Ramos (cell line): Measurements from ENCODE around the gene LCN9.
"Not testable (repeated sequence)": the region's sequence is repeated elsewhere in the genome, so short reads cannot be mapped to it uniquely, and the experiment has no call there.

Experiments used
- in situ Hi-C: fragments of 300-500 bp; cut with MboI; formaldehyde crosslinking; loops from one replicate; pipeline ENCODE4 v1.14.3; 2022; ENCODE audit warnings: low sequenced_read_pairs; ENCODE audit not compliant: unreplicated experiment

LCN9 gene

DNA sequence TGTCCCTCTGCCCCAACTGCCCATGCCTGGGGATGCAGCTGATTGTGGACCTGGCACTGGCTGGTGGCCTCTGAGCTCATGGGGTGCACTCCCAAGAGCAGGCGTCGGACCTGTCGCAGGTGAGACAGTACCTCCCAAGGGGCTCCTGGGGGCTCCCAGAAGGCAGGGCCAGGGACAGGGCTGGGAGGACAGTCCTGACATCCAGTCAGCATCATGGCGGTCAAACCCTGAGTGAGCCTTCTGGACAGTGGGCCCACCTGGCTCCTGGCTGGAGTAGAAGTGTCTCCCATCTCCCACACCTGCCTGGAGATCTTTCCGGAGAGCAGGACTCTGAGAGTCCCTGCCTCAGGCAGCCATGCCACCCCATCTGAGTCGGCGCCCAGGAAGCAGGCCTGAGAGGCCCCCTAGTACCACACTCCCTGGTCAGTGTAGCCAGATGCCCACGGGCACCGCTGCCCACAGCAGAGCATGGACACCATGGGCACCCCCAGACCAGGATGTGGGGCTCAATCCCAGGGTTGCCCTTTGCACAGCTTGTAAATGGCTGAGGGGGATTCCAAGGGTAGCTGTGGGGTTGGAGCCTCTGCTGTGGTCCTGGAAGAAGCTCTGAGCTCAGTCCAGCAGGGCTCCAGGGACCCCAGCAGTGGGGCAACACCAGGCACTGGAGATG lies 6.6 kb downstream of the LCN9 start:
- in situ Hi-C loops: no loop called here

DNA sequence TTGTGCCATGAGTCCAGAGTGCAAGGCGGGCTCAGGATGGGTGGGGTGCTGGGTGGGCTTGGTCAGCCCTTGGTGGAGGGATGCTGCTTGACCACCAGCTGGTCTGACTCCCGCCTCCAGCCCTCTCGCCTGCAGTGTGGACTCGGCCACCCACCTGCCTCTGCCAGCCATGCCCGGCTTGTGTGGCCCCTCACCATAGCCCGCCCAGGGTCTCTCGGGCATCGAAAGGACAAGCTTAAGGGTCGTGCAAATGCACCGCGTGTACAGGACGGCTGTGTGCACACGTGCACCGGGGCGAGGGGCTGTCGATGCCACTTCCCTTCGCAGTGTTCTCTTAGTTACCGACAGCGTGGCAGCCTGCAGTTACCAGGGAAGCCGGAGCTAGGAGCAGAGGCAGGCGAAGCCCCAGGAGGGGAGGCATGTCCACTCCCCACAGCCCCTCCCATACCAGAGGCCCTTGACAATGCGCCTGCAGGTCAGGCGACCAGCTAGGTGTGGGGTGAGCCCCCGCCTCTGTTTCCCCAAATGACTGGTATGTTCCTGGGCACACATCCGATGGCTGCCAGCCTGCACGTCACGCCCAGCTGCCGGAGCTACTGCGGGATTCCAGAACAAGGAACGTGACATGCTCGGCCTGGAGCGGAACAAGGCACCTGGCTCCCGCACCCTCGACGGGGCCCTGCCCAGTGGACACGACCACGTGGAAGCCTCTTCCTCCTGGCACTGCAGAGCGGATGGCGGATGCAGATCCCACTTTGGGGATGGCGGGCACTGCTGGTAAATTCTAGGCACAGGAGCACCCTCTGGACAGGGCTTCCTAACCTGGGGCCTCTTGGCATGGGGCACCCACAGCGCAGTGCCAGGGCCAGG lies 7.8 kb downstream of the LCN9 start:
- in situ Hi-C loops: no loop called here

DNA sequence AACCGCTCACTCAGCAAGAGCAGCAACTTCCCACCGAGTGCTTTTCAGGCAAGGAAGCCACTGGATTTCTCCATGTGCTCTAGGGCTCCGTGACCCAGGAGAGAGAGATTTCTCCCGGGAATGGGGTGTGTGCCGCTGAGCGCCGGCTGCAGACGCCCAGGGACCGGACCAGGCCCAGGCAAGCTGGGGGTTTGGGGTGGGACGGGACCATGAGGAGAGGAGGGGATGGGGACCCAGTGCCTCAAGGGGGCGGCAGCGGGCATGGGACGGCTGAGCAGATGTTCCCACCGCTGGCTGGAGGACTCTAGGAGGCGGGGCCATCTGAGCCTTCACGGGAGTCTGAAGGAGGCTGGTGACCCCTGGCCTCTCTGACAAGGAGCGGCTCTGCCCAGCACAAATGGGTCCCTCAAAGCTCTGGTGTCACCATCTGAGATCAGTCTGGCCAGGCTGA lies 8.5 kb downstream of the LCN9 start:
- in situ Hi-C loops: no loop called here

DNA sequence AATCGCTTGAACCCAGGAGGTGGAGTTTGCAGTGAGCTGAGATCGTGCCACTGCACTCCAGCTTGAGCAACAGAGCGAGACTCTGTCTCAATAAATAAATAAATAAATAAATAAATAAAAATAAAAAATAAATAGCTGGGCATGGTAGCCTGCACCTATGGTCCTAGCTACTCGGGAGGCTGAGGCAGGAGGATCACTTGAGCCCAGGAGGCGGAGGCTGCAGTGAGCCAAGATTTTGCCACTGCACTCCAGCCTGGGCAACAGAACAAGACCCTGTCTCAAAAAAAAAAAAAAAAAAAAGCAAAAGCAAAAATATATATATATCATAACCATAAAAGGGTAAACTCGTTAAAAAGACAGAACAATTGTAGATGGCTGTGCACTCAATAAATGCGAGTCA lies 9.7 kb downstream of the LCN9 start:
- in situ Hi-C loops: not testable (repeated sequence)

DNA sequence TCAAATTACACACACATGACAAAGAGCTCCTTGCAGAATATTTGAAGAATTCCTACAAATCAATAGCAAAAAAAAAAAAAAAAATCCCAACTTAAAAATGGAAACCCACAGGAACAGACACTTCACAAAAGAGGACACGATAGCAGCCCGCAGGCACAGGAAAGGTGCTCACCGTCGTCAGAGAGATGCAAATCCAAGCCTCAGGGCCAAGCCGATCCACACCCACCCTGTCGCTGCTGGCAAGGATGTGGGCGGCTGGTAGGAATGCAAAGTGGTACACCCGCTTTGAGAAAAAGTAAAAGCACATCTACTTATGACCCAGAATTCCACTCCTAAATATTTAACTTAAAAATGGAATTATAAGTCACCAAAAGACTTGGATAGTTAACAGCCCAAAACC lies 10.8 kb downstream of the LCN9 start:
- in situ Hi-C loops: no loop called here

DNA sequence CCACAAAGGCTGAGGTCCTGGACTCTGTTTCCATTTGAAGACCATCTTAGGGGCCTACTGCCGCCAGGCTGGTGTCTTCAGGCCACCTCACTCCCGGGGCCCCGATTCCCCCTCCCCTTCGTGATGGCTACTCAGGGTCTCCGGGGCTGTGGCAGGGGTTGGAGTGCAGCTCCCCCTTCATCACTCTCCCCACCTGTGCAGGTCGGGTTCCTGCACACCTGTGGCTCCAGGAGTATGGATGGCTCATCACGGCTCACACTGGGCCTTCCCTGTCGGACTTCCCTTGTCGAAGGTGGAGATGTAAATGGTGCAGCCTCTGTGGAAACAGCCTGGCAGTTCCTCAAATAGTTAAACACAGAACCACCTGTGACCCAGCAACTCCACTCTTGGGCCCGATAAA lies 11.9 kb downstream of the LCN9 start:
- in situ Hi-C loops: no loop called here

DNA sequence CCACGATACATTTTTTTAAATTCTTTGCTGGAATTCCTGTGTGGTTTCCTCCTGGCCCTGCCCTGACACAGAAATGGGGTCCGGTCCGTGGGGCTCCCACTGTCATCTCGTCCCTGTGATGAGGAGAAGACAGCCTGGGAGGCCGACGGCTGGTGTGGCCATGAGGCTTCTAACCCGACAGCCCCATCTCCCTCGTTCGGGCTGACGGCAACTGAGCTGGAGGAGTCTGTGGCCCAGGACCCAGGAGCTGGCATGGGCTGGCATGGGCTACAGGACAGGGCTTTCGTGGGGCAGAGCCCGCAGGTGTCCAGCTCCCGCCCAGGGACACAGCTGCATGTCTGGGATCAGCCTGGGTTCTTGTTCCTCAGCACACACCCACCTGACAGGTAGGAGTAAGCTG lies 13.8 kb downstream of the LCN9 start:
- in situ Hi-C loops: no loop called here

DNA sequence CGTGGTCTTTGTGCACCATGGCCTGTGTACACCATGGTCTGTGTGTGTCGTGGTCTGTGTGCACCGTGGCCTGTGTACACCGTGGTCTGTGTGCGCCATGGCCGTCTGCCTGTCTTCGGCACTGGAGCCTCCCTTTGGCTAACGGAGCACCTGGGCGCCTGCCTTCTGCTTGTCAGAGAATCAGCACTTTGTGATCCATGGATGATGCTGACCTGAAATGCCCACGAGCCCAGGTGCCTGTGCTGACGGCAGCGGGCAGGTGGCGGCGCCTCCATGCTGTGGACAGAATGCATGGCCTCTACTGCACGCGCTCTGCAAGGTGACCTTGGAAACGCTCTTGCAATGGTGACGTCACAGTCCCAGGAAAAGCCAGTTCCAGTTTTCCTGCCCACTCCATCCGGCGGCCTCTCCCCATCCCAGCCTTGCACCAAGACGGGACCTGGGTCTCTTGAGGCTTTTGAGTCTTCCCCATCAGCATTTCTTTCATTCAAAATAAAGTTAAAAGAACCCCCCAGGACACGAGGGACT lies 14.6 kb downstream of the LCN9 start:
- in situ Hi-C loops: no loop called here

DNA sequence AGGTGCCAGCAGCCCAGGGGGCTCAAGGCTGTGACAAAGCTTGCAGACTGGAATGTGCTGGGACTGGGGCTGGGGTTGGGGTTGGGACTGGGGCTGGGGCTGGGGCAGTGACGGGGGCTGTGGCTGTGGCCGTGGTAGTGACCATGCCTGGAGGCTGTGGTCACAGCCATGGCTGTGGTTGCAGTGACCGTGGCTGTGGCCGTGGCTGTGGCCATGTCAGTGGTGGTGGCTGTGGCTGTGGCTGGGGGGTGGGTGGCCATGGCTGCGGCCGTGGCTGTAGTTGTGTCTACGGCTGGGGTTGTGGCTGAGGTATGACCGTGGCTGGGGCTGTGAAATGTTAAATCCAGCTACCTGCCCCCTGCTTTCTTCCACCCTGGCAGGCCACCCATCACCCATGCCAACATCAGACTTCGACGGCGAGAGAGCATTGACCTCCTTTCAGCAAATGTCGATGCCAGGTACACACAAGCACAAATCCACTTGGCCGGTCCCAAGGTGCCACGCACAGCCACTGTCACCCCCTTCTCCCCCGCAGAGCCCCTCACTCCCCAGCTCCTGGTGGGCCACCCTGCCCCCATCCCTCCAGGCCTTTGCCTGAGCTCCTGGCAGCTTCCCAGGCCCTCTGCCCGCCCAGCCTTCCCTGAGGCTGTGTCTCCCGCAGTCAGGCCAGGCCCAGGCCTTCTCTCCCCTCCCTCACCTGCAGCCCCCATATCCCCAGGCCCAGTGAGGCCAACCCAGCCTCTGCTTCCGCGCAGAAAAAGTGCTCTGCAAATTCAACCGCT lies 15.3 kb downstream of the LCN9 start:
- in situ Hi-C loops: no loop called here

DNA sequence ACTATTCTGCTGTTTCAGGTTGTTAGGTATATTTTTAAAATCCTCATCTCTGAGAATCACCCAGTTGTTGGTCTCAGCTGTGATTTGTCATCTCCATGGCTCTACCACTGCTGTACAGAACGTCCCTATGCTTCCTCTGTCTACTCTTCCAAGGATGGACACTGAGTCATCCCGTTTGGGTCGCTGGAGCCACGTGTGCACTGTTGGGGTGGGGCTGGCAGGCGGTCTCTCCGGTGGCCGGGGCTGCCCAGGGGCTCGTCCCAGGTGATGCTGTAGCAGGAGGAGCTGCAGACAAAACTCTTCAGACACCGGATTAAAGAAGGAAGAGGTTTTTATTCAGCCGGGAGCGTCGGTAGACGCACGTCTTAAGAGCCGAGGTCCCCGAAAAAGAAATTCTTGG lies 16.9 kb downstream of the LCN9 start:
- in situ Hi-C loops: no loop called here

DNA sequence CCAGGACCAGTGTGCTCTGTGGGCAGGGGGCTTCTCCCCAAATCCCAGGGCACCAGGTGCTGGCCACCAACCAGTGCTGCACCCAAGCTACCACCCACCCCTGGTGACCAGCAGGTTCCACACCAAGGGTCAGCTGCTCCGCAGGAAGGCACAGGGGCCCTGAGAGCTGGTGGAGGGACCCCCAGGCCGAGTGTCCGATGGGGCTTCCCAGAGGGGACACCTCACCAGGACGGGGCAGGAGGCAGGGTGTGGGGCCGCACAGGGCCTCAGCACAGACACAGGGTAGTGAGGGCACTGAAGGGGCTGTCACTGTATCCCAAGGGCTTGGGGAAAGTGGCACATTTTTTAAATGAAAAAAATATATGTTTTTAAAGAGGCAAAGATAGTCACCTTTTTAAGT lies 18.1 kb downstream of the LCN9 start:
- in situ Hi-C loops: no loop called here

DNA sequence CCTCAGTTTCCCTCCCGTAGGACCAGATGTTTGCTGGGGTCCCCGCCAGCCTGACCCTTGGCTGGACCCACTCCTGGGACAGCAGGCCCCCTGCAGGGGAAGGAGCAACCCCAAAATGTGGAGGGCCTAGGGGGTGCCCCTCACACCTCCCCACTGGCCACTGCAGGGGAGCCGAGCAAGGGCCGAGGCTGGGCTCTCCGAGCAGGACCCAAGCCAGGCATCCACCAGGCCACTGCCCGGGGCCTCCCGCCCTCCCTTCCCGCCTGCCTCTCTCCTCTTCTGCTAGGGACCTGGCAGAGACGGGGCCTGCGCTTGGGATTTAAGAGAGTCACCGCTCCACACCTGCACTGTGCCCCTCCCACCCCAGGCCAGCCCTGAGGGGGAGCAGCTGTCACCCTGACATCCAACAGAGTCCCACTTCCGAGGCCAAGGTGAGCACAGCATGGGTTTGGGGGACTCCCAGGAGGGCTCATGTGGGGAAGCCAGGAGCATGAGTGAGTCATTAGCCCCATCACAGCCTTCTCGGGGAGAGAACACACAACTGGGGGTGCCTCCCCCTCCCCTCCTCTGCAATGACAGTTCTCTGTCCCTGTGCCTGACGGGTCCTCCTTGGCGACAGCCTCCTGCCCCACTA lies 20.4 kb downstream of the LCN9 start:
- in situ Hi-C loops: no loop called here

DNA sequence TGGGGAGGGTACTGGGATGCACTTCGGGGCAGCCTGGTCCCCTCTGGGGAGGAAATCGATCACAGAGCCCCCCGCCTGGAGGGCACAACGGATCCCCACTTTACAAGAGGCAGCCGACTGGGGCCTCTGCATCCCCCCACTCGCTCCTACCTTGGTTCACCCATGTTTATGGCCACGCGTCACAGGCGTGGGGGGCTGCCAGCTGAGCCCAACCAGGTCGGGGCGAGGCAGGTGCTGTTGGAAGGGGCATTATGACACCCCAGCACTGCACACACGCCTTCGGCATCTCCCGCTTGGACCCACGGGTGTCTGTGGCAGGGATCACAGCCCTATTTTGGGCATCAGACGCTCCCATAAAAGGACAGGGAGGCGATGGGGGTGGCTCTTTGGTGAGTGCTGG lies 21.6 kb downstream of the LCN9 start:
- in situ Hi-C loops: no loop called here

DNA sequence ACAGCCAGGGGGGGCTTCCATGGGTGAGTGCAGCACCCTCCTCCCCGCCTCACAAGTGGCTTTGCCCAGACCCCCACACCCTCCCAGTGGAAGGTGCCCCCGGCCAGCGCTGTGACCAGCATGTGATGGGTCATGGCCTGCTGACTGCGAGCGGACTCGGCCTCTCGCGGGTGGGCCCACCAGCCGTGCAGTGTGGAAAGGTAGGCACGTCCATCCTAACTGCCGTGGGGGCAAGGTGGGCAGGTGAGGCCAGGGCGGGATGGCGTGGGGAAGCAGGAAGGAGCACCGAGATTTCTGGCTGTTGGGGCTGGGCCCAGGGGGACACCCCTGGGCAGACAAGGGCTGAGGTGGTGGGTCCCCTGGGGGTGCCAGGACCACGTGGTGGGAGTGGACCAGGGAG lies 24.1 kb downstream of the LCN9 start:
- in situ Hi-C loops: no loop called here

DNA sequence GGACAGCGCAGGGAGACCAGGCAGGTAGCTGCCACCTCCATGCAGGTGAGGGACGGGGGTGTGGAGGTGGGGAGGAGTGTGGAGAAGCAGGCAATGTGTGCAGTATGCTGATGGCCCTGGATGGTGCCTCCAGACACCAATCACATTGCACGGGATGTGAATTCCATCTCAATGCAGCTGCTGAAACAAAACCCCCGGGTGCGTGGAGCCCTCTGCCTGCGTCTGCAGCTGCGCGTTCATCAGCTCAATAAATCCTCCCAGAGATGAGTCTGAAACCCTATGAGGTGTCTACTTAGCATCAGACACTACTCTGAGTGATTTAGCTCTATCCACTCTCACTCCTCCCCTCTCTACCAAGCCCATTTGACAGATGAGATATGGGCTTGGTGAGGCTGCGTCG lies 25.9 kb downstream of the LCN9 start:
- in situ Hi-C loops: no loop called here

DNA sequence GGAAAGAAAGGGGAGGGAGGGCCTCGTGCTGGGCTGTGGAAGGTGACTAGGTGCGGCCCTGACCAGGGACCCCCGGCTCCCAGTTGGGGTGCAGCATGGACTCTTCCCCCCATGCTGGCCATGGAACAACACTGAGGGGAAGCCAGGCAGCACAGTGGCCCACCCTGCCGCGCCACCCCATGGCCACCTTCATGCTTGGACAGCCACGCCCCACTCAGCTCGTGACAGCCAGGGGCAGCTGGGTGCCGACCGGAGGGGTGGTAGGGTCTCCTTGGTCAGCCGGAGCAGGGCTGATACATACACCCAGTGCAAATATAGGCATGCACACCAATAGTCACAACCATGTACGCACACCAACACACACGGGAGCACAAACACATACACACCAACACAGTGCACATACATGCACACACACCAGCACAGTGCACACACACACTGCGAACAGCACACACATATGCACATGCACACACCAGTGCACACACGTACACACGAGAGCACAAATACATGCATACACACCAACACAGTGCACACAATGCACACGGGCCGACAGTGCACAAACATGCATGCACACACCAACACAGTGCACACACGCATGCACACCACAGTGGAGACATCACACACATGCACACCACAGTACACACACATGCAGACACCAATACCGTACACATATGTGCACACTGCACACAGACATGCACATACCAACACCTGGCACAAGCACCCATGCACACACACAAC lies 27.9 kb downstream of the LCN9 start:
- in situ Hi-C loops: no loop called here

DNA sequence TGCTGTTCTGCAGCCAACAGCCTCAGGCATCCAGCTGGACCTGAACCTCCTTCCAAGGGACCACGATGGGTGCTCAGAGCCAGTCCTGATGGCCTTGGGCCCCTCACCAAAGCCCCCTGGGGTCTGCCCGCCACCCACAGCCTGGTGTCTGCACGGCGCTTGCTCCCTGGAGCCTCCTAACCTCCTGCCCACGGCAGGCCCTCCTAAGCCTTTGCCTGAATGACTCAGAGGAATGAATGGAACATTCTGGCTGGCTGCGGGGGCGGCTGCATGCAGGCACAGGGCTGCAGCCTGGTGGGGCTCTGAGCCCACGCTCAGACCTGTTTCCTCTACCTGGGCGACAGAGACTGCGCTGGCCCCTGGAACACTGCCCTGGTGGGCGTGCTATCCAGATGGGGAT lies 29.3 kb downstream of the LCN9 start:
- in situ Hi-C loops: no loop called here

DNA sequence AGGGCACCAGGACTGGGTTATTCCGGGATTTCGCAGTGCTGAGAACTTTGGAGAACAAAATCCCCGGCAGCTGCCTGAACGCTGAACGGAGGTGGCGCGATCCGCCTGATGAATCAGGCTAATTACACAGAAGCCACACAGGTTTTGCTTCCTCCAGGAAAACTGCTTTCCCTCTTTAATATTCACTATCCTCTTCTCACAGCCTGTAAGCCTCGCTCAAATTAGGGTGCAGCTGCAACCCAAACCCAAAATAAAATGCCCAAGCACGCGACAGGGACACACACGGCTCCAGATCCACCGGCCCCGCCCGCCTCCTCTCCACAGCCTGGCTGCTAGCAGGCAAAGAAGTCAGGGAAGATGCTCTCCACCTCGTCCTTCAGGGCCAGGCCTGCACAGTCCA lies 30.2 kb downstream of the LCN9 start:
- in situ Hi-C loops: no loop called here

DNA sequence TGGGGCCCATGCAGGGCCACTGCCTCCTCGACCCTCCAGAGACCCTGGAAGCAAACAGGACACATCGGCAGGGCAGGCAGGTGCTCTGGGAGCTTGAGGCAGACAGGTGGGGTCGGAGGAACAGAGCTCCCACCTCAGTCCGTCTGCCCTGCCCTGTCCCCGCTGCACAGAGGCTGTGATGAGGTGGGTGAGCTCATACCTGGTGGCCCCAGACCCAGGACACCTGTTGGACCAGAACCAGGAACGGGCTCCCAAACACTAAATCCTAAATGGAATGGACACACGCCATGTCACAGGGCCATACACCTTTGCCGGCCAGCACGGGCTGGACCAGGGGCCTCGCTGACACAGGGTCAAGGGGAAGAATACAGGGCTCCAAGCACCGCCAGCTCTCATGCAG lies 30.7 kb downstream of the LCN9 start:
- in situ Hi-C loops: no loop called here

DNA sequence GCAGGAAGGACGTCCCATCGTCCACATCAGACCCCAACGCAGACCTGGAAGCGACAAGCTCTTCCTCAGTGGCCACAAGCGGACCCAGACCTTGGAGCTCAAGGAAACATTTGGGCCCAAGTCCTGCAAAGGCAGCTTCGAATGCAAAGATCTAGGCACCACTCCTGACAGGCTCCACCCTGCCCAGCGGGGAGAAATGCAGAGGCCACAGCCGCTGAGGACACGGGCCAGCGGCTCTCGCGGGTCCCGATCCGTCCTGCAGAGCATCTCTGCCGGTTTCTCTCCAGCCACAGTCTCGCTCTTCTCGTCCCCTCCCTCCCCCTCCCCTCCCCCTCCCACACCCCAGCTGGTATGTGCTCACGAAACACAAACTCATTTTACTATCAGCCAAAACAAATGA lies 31.3 kb downstream of the LCN9 start:
- in situ Hi-C loops: no loop called here
